H1 (cell line): ENCODE measurements around the gene ABCC6. TPM values are rescaled to one million over a fixed set of nuclear protein-coding genes. Genes with fewer than 3 reads are reported as not detected.

Experiments used
- CTCF ChIA-PET: fragments of 300-600 bp; sonication (Branson Sonifier 250); formaldehyde crosslinking; loops from one replicate; lab custom pipeline; 2021; ENCODE audit not compliant: partially characterized antibody; lab: Charles Lee
- POLR2A ChIA-PET: fragments of 300-600 bp; sonication (Branson Sonifier 250); formaldehyde crosslinking; loops from one replicate; lab custom pipeline; 2021; ENCODE audit warnings: inconsistent platforms; ENCODE audit not compliant: partially characterized antibody; lab: Charles Lee
- DNase-seq, 2 experiments: peaks; one replicate each; pipeline versions ENCODE4 v3.0.0 to v3.0.0-alpha.2; 2010 to 2022; ENCODE audit warnings: low spot score in 2 of 2, low read depth in 1 of 2, mixed read lengths in 1 of 2
- FAIRE-seq: peaks from 2 replicates; lab custom pipeline; 2011; peaks lifted over from hg19 to GRCh38; lab: Jason Lieb, UNC
- H2AFZ ChIP-seq: 2 replicates; pipeline ENCODE4 v1.8.1; 2012; ENCODE audit warnings: low read length, inconsistent platforms
- H2AK5ac ChIP-seq: 2 replicates; pipeline ENCODE4 v1.6.1; 2013; ENCODE audit warnings: low read depth, low read length
- H2BK120ac ChIP-seq: replicated peaks from 2 replicates; pipeline ENCODE3; 2013; ENCODE audit warnings: low read depth, low read length, inconsistent platforms
- H2BK12ac ChIP-seq: 2 replicates; pipeline ENCODE4 v1.6.1; 2013; ENCODE audit warnings: low read depth, low read length
- H2BK15ac ChIP-seq: 2 replicates; pipeline ENCODE4 v1.6.1; 2013; ENCODE audit warnings: low read length
- H2BK20ac ChIP-seq: 2 replicates; pipeline ENCODE4 v1.6.1; 2013; ENCODE audit warnings: low read length
- H2BK5ac ChIP-seq: 2 replicates; pipeline ENCODE4 v1.6.1; 2013; ENCODE audit warnings: low read depth, low read length
- H3K14ac ChIP-seq: 2 replicates; pipeline ENCODE4 v1.6.1; 2013; ENCODE audit warnings: inconsistent platforms; ENCODE audit not compliant: insufficient read length
- H3K18ac ChIP-seq: 2 replicates; pipeline ENCODE4 v1.6.1; 2013; ENCODE audit warnings: low read length; ENCODE audit errors: extremely low read depth
- H3K23ac ChIP-seq: 2 replicates; pipeline ENCODE4 v1.6.1; 2013; ENCODE audit warnings: inconsistent platforms; ENCODE audit not compliant: insufficient read length
- H3K23me2 ChIP-seq: 2 replicates; pipeline ENCODE4 v1.6.1; 2013; ENCODE audit warnings: low read depth, low read length
- H3K27ac ChIP-seq: 2 replicates; pipeline ENCODE4 v1.6.1; 2011; ENCODE audit warnings: low read depth, low read length, inconsistent platforms
- H3K27me3 ChIP-seq, 4 experiments: replicated peaks in 1 of 4; 1 replicate in 1 of 4; 2 replicates in 3 of 4; pipeline versions ENCODE4 v1.6.1 to v1.8.1; 2011 to 2013; ENCODE audit warnings: low read length in 3 of 4, mild to moderate bottlenecking in 3 of 4, inconsistent platforms in 2 of 4, mixed read lengths in 2 of 4, moderate library complexity in 1 of 4; ENCODE audit not compliant: control insufficient read depth in 3 of 4, insufficient read depth in 3 of 4; ENCODE audit errors: extremely low read depth in 1 of 4
- H3K36me3 ChIP-seq, 4 experiments: 2 replicates each; pipeline versions ENCODE4 v1.6.1 to v1.8.1; 2011 to 2013; ENCODE audit warnings: mild to moderate bottlenecking in 4 of 4, low read length in 3 of 4, moderate library complexity in 2 of 4, control low read depth in 1 of 4, inconsistent platforms in 1 of 4; ENCODE audit not compliant: insufficient read depth in 4 of 4, control insufficient read depth in 2 of 4
- H3K4ac ChIP-seq: replicated peaks from 2 replicates; pipeline ENCODE3; 2013; ENCODE audit warnings: low read length, low read depth, mixed read lengths, inconsistent platforms; ENCODE audit not compliant: insufficient read length
- H3K4me1 ChIP-seq, 4 experiments: replicated peaks in 1 of 4; 1 replicate in 1 of 4; 2 replicates in 3 of 4; pipeline versions ENCODE4 v1.6.1 to v1.8.1; 2011 to 2013; ENCODE audit warnings: low read length in 3 of 4, inconsistent platforms in 2 of 4, mixed read lengths in 1 of 4; ENCODE audit not compliant: insufficient read depth in 4 of 4, control insufficient read depth in 3 of 4
- H3K4me2 ChIP-seq, 2 experiments: 2 replicates each; pipeline versions ENCODE4 v1.6.1 to v1.8.1; 2011 to 2013; ENCODE audit warnings: low read depth in 2 of 2, low read length in 2 of 2, control low read depth in 1 of 2, inconsistent platforms in 1 of 2, mild to moderate bottlenecking in 1 of 2; ENCODE audit not compliant: insufficient read depth in 1 of 2
- H3K4me3 ChIP-seq, 4 experiments: fragments of 200-600, 300-600 bp in 1 of 4; sonication (generic), shearing (Covaris generic), sonication (Bioruptor Twin) in 1 of 4; 2 replicates each; pipeline versions ENCODE4 v1.5.1 to v1.8.1; 2011 to 2016; ENCODE audit warnings: low read length in 4 of 4, low read depth in 3 of 4, control low read depth in 2 of 4, inconsistent platforms in 2 of 4, mild to moderate bottlenecking in 2 of 4, mixed read lengths in 1 of 4, moderate library complexity in 1 of 4; ENCODE audit not compliant: insufficient read depth in 2 of 4; ENCODE audit errors: extremely low read depth in 1 of 4
- H3K56ac ChIP-seq: replicated peaks from 2 replicates; pipeline ENCODE3; 2013; ENCODE audit warnings: low read depth, mild to moderate bottlenecking, mixed read lengths, low read length, inconsistent platforms; ENCODE audit not compliant: insufficient read length
- H3K79me1 ChIP-seq: 2 replicates; pipeline ENCODE4 v1.6.1; 2013; ENCODE audit warnings: low read depth, low read length, control low read depth
- H3K79me2 ChIP-seq, 2 experiments: 2 replicates each; pipeline versions ENCODE4 v1.6.1 to v1.8.1; 2012 to 2013; ENCODE audit warnings: low read length in 2 of 2, mild to moderate bottlenecking in 2 of 2, inconsistent platforms in 1 of 2; ENCODE audit not compliant: insufficient read depth in 2 of 2, control insufficient read depth in 1 of 2
- H3K9ac ChIP-seq, 4 experiments: replicated peaks in 1 of 4; 1 replicate in 1 of 4; 2 replicates in 3 of 4; pipeline versions ENCODE4 v1.6.1 to v1.8.1; 2011 to 2013; ENCODE audit warnings: low read depth in 3 of 4, low read length in 3 of 4, control low read depth in 2 of 4, mild to moderate bottlenecking in 2 of 4, moderate library complexity in 2 of 4, inconsistent platforms in 1 of 4; ENCODE audit errors: extremely low read depth in 1 of 4
- H3K9me3 ChIP-seq, 2 experiments: 2 replicates each; pipeline versions ENCODE4 v1.6.1 to v1.8.1; 2012 to 2013; ENCODE audit warnings: mild to moderate bottlenecking in 2 of 2, moderate library complexity in 2 of 2, control low read depth in 1 of 2, inconsistent platforms in 1 of 2, low read depth in 1 of 2, low read length in 1 of 2, mixed read lengths in 1 of 2; ENCODE audit not compliant: insufficient read depth in 2 of 2
- H4K20me1 ChIP-seq, 2 experiments: replicated peaks in 1 of 2; 2 replicates each; pipeline versions ENCODE3 to v1.8.1; 2011 to 2013; ENCODE audit warnings: inconsistent platforms in 2 of 2, low read length in 2 of 2, mild to moderate bottlenecking in 1 of 2; ENCODE audit not compliant: insufficient read depth in 2 of 2, control insufficient read depth in 1 of 2
- H4K5ac ChIP-seq: 2 replicates; pipeline ENCODE4 v1.6.1; 2013; ENCODE audit warnings: low read length, low read depth, mixed read lengths, inconsistent platforms; ENCODE audit not compliant: insufficient read length
- H4K8ac ChIP-seq: 2 replicates; pipeline ENCODE4 v1.8.0; 2013; ENCODE audit warnings: mild to moderate bottlenecking, moderate library complexity, low read length, inconsistent platforms; ENCODE audit not compliant: insufficient read depth; ENCODE audit errors: extremely low read depth
- H4K91ac ChIP-seq: replicated peaks from 2 replicates; pipeline ENCODE3; 2013; ENCODE audit warnings: low read length, mixed read lengths, inconsistent platforms; ENCODE audit not compliant: insufficient read length
- BRCA1 ChIP-seq: IDR thresholded peaks from 2 replicates; pipeline ENCODE4 v1.6.1; 2012; ENCODE audit warnings: low read depth, low read length, improper control_type of control experiment
- CBX5 ChIP-seq: fragments of 300-800, 300-1000 bp; sonication (generic); IDR thresholded peaks from 2 replicates; pipeline ENCODE4 v1.7.1; 2016; ENCODE audit warnings: antibody characterized with exemption, low read length, low read depth
- CHD2 ChIP-seq: IDR thresholded peaks from 2 replicates; pipeline ENCODE4 v1.6.1; 2012; ENCODE audit warnings: low read length, improper control_type of control experiment
- HDAC2 ChIP-seq, 2 experiments: fragments of 300-600 bp in 1 of 2; sonication (generic) in 1 of 2; IDR thresholded peaks; 2 replicates each; pipeline ENCODE4 v1.6.1; 2011 to 2012; ENCODE audit warnings: low read depth in 2 of 2, low read length in 2 of 2, mild to moderate bottlenecking in 2 of 2, moderate library complexity in 2 of 2, borderline replicate concordance in 1 of 2, inconsistent platforms in 1 of 2
- HDAC6 ChIP-seq: IDR thresholded peaks from one replicate; pipeline ENCODE4 v1.7.1; 2012; ENCODE audit warnings: low read depth, mild to moderate bottlenecking, inconsistent platforms, low read length, moderate library complexity
- NANOG ChIP-seq: IDR thresholded peaks from 2 replicates; pipeline ENCODE4 v1.6.1; 2011; ENCODE audit warnings: low read length, low read depth, mild to moderate bottlenecking, inconsistent platforms; ENCODE audit not compliant: insufficient read depth, poor library complexity, severe bottlenecking
- RBBP5 ChIP-seq: IDR thresholded peaks from 2 replicates; pipeline ENCODE4 v1.7.1; 2012; ENCODE audit warnings: low read depth, mild to moderate bottlenecking, inconsistent platforms, low read length, moderate library complexity, borderline replicate concordance
- SIN3A ChIP-seq, 2 experiments: IDR thresholded peaks in 1 of 2; conservative IDR thresholded peaks in 1 of 2; 2 replicates each; pipeline ENCODE4 v1.6.1; 2011 to 2012; ENCODE audit warnings: low read length in 2 of 2, improper control_type of control experiment in 1 of 2, low read depth in 1 of 2, mild to moderate bottlenecking in 1 of 2
- TEAD4 ChIP-seq: IDR thresholded peaks from 2 replicates; pipeline ENCODE4 v1.6.1; 2012; ENCODE audit warnings: low read depth, low read length, inconsistent platforms, mixed read lengths
- WGBS, 2 experiments: shearing (Covaris generic) in 1 of 2; methylation state at CpG; one replicate each; pipeline versions ENCODE4 v1.1.6 to v1.1.7; 2013 to 2015; ENCODE audit warnings: low lambda C conversion rate in 2 of 2, mixed read lengths in 2 of 2, inconsistent platforms in 1 of 2, low coverage in 1 of 2, missing lambda C conversion rate in 1 of 2; ENCODE audit not compliant: insufficient replicate concordance in 2 of 2, insufficient coverage in 1 of 2, insufficient read length in 1 of 2; ENCODE audit errors: extremely low coverage in 1 of 2, missing lambda C conversion rate in 1 of 2; 5-methylcytosine and 5-hydroxymethylcytosine counted together
- polyA plus RNA-seq, 7 experiments: library from polyadenylated mRNA; depleted of rRNA in 3 of 7; stranded (reverse) in 5 of 7; unstranded in 2 of 7; fragments of >200 nt in 5 of 7; fragments of 200-250 nt in 2 of 7; gene quantifications; 1 replicate in 5 of 7; 2 replicates in 1 of 7; 4 replicates in 1 of 7; pipeline versions ENCODE4 v1.2.1 to v1.2.3, GENCODE V29; 2011 to 2013; ENCODE audit warnings: missing spikeins in 2 of 7, mixed read lengths in 2 of 7
- total RNA-seq: library from RNA; stranded (reverse); fragmentation: NEBNext Ultra II Directional; extraction: Animal tissue kit (Norgen Biotek cat#: 25700); gene quantifications from 2 replicates; pipeline ENCODE4 v1.2.1, GENCODE V29; 2021

Gene ABCC6
- total and polyA plus RNA-seq, 2 of the 8 experiments (the other 6 are each of a cell fraction or from before 2014, with no cell fraction given) = 1.6 to 1.8 TPM

DNA sequence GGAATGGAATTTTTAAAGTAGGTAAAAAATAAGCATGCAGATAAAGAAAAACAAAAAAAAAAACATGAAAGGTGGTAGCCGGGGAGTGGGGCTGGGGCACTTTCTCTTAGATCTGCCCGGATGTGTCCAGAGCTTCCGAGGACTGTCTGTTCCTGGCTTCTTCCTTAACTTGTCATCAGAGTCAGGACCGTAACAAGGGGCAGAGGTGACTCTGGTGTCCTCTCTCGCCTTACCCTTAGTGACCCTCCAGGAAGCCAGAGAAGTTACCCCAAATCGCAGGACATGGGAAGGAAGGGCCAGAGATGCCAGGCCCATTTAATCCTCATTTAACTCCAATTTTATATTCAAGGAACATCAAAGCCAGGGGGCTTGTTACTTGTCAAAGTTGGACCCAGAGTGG is 115.5 kb downstream of the ABCC6 start:
- Histone ChIP-seq H3K27me3 (no peaks in the 10 kb centered on the region), H3K4me2 (no peak overlapping the region), H2AFZ (no peak overlapping the region), H2BK15ac (no peak overlapping the region), H3K36me3 (peaks cover 14 to 54% (median 42%) of the 10 kb centered on the region in 4 experiments; a peak in 7 of 8 replicates), H4K91ac (no peak overlapping the region), H2BK20ac (no peak overlapping the region), H3K14ac (no peak overlapping the region), H2BK120ac (no peak overlapping the region), H3K56ac (no peak overlapping the region), H3K9ac (no peak overlapping the region), H2BK12ac (no peak overlapping the region), H3K23ac (no peak overlapping the region), H4K8ac (no peak overlapping the region), H3K79me1 (no peaks in the 10 kb centered on the region), H3K79me2 (no peaks in the 10 kb centered on the region), H2AK5ac (no peak overlapping the region), H3K4ac (no peak overlapping the region), H4K20me1 (peaks cover 2 to 6% of the 10 kb centered on the region in 2 experiments), H2BK5ac (no peak overlapping the region), H3K18ac (no peak overlapping the region), H4K5ac (no peak overlapping the region), H3K27ac (no peak overlapping the region), H3K4me1 (no peaks in the 10 kb centered on the region; a peak in 1 of 7 replicates), H3K4me3 (no peak overlapping the region), H3K23me2 (no peaks in the 10 kb centered on the region), H3K9me3 (no peaks in the 10 kb centered on the region)
- DNase-seq = no peak
- TF ChIP-seq RBBP5 (no peak), BRCA1 (no peak), CHD2 (no peak), TEAD4 (no peak), HDAC2 (IDR thresholded peaks at IDR 0.05; ENCODE audit: borderline replicate concordance in 1 of 2, low read depth in 2 of 2, low read length in 2 of 2) (no peak), NANOG (no peak), CBX5 (no peak), HDAC6 (no peak), SIN3A (conservative IDR thresholded peaks at IDR 0.05 in 1 of 2, IDR thresholded peaks at IDR 0.05 in 1 of 2; ENCODE audit: low read depth in 1 of 2, low read length in 2 of 2) (no peak)
- no peak for FAIRE-seq
- ChIA-PET CTCF (interaction anchor here (1.0 to 1.5 kb wide), 2 partner anchors 12 to 17 kb away, joined by 3 read pairs; no protein-coding TSS in a partner anchor), POLR2A (no interaction called here)
- 81% methylated on average over 6 of the region's 6 CpGs; no CpG with 5 or more reads in 1 of the 2 experiments for WGBS, 2 experiments
